ENCODE measurements around the gene DIRAS3.

The DIRAS3 gene

GRCh38 chr1:68000191-68000590 is 50.2 kb downstream of the DIRAS3 start:
- TF ChIP-seq MYC (IDR thresholded peaks at IDR 0.05; ENCODE audit: low read depth, low read length): no peak
- no peak for TF ChIP-seq CTCF (IDR thresholded peaks at IDR 0.05; ENCODE audit: low read depth, low read length)
- no peak for TF ChIP-seq POLR2A (IDR thresholded peaks at IDR 0.05; ENCODE audit: extremely low read depth, insufficient read length)
- TF ChIP-seq MAX (IDR thresholded peaks at IDR 0.05; ENCODE audit: low read depth, low read length): no peak
- no peak overlapping the region for H3K4me3 ChIP-seq (ENCODE audit: low read depth, low read length)
- DNase-seq (ENCODE audit: low read depth): no peak

GRCh38 chr1:67997746-67998145 is 52.7 kb downstream of the DIRAS3 start:
- no peak for TF ChIP-seq MAX (IDR thresholded peaks at IDR 0.05; ENCODE audit: low read depth, low read length)
- TF ChIP-seq CTCF (IDR thresholded peaks at IDR 0.05; ENCODE audit: low read depth, low read length): no peak
- no peak for TF ChIP-seq MYC (IDR thresholded peaks at IDR 0.05; ENCODE audit: low read depth, low read length)
- no peak for TF ChIP-seq POLR2A (IDR thresholded peaks at IDR 0.05; ENCODE audit: extremely low read depth, insufficient read length)
- no peak for DNase-seq (ENCODE audit: low read depth)
- no peak overlapping the region for H3K4me3 ChIP-seq (ENCODE audit: low read depth, low read length)
